Activated CD4-positive, alpha-beta T cell treated with anti-CD3 and anti-CD28 coated beads for 48 hours (primary cell): Measurements from ENCODE around the gene CD109.
"Not testable (repeated sequence)": the region's sequence is repeated elsewhere in the genome, so short reads cannot be mapped to it uniquely, and the experiment has no call there.

Source experiments
- DNase-seq: peaks from one replicate; pipeline ENCODE4 v3.0.0-alpha.2; 2020

Gene CD109

GRCh38 chr6:73695619-73696421 is at the start of gene CD109:
Gene CD109 (plus strand): TSS chr6:73696203. CDS start chr6:73696216, 13 bp downstream.
- peak; percentile 82 for DNase-seq

- DNase-seq = no peak
These were observed 47.8 kb upstream of the CD109 start for GRCh38 chr6:73648166-73648565.

- DNase-seq = no peak
These were observed 46.2 kb upstream of the CD109 start for GRCh38 chr6:73649783-73650182.

GRCh38 chr6:73652637-73653570 is 43.1 kb upstream of the CD109 start:
- DNase-seq = peak; percentile 72

GRCh38 chr6:73653571-73654424 is 42.2 kb upstream of the CD109 start, which contains the start of gene SLC17A5:
Gene SLC17A5 (minus strand): TSS chr6:73653992. CDS start chr6:73653886, 106 bp downstream.
- DNase-seq = peak; percentile 93

GRCh38 chr6:73655341-73655917 is 40.6 kb upstream of the CD109 start:
- no peak for DNase-seq

GRCh38 chr6:73656531-73657145 is 39.4 kb upstream of the CD109 start:
- DNase-seq = no peak

- peak; percentile 29 for DNase-seq
These were observed 38.8 kb upstream of the CD109 start for GRCh38 chr6:73657201-73657600.

GRCh38 chr6:73664701-73665100 is 31.3 kb upstream of the CD109 start:
- DNase-seq = no peak

- no peak for DNase-seq
These were observed 30.2 kb upstream of the CD109 start for GRCh38 chr6:73665686-73666319.

GRCh38 chr6:73666393-73666792 is 29.6 kb upstream of the CD109 start:
- no peak for DNase-seq

- DNase-seq = no peak
These were observed 28.2 kb upstream of the CD109 start for GRCh38 chr6:73667798-73668197.

GRCh38 chr6:73669005-73669404 is 27.0 kb upstream of the CD109 start:
- no peak for DNase-seq

GRCh38 chr6:73671911-73672685 is 23.9 kb upstream of the CD109 start:
- DNase-seq = no peak

- peak; percentile 80 for DNase-seq
These were observed 20.4 kb upstream of the CD109 start for GRCh38 chr6:73675466-73676098.

- DNase-seq = no peak
These were observed 17.0 kb upstream of the CD109 start for GRCh38 chr6:73679009-73679408.

GRCh38 chr6:73679846-73680245 is 16.2 kb upstream of the CD109 start:
- DNase-seq = not testable (repeated sequence)

GRCh38 chr6:73680289-73680918 is 15.6 kb upstream of the CD109 start:
- no peak for DNase-seq

- DNase-seq = not testable (repeated sequence)
These were observed 12.4 kb upstream of the CD109 start for GRCh38 chr6:73683574-73683973.
